Measurements from ENCODE around the gene C13orf46. TPM values are rescaled to one million over a fixed set of nuclear protein-coding genes. Genes with fewer than 3 reads are reported as not detected.
"Not testable (repeated sequence)": the region's sequence is repeated elsewhere in the genome, so short reads cannot be mapped to it uniquely, and the experiment has no call there.

C13orf46 gene
- total RNA-seq, 1 donor from 2014 or later, result 0.16 TPM

DNA sequence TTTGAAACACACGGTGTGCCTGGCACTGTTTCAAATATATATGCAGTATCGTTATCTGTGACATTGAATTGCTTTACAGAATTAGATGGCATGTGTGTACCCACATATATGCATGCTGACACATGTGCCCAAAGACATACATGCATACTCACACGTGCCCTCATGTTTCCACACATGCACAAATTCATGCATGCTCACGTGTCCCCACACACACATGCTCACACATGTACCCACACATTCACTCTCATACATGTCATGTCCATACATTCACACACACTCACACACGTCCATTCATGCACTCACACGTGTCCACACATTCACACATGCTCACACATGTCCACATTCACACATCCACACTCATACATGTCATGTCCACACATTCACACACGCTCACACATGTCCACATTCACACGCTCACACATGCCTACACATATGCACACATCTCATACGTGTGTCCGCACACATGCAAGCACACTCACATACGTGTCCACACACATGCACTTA, 17.9 kb upstream of the C13orf46 start:
- DNase-seq, result no peak

DNA sequence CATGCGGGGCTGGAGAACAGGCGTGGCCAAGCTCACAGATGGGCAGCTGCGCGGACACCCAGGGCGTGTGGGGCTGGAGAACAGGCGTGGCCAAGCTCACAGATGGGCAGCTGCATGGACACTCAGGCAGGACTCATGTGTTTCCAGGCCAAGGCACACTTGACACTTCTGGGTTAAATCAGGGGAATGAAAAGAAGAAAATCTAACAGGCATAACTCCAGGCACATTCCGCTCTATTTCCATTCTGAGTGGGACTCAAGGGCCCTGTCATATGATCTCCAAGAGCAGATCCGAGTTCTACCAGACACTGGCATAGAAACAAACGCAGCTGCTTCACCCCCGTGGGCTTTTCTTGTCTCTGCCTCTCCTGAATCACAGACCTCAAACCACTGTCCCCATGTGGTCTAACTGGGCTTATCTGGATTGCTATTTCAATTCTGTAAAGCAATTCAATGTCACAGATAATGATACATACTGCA, 17.4 kb upstream of the C13orf46 start:
- DNase-seq, result no peak

DNA sequence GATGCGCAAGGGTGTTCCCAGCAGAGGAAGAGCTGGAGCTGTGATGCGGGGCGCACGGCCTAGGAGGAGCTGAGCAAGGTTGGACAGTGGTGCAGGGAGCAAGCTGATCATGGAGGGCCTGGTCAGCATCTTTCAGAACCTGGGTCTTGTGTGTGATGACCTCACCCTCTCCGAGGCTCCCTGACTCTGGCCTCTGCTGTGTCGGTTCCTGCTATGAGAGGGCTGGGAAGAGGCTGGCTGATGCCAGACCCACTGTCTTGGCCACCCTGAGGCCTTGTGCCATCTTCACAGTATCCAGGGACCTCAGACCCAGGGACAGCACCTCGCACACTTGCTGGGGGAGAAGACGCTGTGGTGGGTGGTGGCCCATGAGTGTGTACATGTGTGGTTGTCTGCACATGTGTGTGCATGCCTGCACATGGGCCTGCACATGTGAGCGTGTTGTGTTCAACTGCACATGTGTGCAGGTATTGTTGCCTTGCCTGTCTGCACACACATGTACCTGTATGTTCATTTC, 16.5 kb upstream of the C13orf46 start:
- no peak for DNase-seq

DNA sequence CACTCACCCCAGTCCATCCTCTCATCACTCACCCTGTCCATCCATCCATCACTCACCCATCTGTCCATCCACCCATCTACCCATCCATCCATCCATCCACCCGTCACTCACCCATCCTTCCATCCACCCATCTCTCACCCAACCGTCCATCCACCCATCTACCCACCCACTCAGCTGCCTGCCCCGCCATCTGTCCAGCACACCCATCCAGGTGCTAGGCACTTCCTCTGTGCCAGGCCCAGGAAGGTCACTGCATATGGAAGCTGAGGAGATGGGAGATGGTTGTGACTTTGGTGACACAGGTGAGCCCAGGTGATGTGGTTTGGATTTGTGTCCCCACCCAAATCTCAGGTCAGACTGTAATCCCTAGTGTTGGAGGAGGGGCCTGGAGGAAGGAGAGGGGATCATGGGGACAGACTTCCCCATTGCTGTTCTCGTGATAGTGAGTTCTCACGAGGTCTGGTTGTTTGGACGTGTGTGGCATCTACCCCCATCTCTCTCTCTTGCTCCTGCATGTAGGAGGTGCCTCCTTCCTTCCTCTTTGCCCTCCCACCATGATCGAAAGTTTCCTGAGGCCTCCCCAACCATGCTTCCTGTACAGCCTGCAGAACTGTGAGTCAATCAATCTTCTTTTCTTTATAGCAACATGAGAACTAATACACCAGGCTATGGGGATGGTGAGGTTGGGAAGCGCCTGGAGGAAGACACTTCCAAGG, 15.9 kb upstream of the C13orf46 start:
- no peak for DNase-seq

DNA sequence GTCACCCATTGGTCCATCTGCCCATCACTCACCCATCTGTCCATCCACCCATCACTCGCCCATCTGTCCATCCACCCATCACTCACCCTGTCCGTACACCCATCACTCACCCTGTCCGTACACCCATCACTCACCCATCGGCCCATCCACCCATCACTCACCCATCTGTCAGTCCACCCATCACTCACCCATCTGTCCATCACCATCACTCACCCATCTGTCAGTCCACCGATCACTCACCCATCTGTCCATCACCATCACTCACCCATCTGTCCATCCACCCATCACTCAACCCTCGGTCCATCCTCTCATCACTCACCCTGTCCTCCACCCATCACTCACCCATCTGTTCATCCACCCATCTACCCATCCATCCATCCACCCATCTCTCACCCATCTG, 15.0 kb upstream of the C13orf46 start:
- DNase-seq, result not testable (repeated sequence)

DNA sequence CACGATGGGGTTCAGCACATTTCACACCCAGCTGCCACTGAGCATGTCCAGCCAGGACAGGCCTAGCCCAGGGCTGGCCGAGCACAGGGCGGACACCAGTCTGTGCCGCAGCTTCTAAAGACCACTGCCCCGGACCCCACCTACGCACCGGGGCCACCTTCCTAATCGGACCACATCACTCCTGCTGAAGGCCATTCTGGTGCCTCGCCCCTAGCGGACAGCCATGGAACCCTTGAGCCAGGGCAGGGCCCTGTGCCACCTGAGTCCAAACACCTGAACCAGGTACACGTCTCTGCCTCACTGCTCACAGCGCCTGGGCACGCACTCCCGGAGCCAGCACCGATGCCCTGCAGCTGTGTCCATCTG, 8.4 kb upstream of the C13orf46 start:
- no peak for DNase-seq

DNA sequence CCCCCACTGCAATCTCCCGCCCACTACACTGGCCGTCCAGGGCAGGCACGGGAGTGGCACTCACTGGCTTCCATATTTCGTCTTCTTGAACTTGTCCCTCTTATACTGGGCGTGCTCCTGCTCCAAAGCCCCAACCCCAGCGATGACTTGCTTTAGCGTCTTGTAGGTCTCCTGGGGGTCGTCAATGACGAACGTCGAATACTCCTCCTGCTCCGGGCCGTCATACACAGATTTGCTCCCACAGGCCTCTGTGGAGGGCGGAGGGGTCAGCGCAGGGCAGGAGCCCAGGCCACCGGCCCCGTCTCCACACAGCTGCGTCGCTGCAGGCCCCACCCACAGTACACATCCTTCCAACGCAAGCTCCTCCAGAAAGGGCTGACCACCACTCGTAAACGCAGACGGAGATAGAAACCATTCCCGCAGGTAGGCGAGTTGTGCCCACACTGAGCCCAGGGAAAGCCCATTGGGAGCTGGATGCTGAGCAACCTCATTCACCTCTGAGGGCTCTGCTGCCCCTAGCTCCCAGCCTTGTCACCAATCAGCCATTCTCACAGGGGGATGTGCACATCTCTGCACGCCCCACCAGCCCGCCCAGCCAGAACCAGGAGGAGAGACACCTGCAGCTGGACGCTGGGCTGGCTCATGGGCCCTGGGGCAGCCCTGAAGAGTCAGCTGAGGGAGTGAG, 7.9 kb upstream of the C13orf46 start:
- DNase-seq, result no peak

DNA sequence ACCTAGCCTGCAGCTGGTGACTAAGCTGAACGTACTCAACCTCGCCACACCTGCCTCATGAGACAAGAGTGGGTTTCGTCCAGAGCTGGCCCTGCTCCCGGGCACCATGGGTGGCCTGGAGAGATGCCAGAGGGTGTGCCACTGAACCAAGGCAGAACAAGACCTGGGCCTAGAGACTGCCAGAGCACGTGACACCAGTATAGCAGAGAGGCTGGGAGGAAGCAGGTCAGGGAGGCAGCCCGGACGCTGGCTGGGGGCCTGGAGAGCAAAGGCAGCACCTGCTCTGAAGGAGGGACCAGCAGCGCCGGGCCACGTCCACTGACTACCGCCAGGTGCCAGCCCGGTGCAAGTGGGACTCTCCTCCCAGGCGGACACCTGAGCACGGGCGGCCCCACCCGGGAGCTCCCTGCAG, 7.3 kb upstream of the C13orf46 start:
- no peak for DNase-seq

DNA sequence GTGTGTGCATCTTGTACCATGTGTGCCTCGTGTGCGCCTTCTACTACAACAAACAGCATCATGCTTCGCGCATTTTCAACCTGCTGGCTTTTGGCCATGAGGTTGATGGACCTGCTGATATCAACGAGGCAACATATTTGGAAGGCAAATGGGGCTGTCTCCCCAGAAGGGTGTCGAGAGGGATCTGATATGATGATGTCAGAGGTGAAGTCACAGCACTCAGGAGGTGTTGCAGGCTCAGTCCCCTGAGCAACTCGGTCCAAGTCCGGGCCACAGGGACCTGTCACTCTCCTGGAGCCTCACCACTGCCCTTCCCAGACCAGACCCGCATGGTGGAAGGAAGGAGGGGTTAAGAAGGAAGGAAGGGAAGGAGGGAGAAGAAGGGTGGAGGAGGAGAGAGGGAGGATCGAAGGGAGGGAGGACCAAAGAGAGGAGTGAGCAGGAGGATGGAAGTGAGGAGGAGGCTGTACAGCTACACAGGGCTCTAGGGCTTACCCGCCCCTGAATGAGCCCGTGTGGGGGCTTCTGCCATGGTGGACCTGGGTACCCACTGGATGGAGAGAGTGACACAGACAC, 6.7 kb upstream of the C13orf46 start:
- no peak for DNase-seq

DNA sequence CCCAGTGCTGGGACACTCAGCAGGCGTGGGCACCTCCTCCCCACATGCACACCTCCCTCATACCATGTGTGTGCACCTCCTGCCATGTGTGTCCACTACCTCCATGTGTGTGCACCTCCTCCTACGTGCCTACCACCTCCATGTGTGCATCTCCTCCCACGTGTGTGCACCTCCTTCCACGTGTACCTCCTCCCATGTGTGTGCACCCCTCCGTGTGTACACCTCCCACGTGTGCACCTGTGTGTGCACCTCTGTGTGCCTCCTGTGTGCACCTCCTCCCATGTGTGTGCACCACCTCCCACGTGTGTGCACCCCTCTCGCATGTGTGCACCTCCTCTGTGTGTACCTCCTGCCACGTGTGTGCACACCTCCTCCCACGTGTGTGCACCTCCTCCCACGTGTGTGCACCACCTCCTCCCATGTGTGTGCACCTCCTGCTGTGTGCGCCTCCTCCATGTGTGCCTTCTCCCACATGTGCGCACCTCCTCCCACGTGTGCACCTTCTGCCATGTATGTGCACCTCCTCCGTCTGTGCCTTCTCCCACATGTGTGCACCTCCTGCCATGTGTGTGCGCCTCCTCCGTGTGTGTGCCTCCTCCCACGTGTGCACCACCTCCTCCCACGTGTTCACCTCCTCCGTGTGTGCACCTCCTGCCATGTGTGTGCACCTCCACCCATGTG, 6.1 kb upstream of the C13orf46 start:
- no peak for DNase-seq

DNA sequence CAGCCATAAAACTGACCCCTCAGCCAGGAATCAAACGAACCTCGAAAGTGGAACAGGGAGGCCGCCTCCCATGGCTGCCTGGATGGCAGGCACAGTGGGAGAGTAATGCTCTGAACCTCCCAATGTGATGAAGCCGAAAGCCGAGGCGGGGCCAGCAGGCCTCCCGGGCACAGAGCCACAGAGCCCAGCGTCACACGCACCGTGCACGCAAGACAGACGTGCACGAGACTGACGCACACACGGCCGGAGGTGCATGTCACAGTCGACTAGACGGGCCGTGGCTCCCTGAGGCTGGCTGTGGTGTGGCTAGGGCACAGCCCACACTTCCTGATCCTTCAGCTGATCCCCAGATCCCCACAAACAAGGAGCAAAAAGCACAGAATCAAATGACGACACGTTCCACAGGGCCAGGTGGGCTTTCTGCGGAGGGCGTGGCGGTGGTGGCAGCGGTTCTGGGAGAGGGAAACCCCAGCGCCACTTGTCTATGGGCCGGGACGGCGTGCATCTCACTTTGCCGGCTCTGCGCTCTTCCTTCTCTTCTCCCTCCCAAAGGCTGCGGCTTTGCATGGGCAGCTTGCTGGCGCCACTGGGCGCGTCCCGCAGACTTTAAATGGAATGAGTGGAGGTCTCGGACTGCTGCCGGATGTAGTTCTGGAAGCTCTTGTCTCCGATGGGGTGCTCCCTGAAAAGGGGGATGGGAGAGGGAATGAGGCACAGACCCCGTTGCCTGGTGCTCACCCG, 5.0 kb upstream of the C13orf46 start:
- no peak for DNase-seq

DNA sequence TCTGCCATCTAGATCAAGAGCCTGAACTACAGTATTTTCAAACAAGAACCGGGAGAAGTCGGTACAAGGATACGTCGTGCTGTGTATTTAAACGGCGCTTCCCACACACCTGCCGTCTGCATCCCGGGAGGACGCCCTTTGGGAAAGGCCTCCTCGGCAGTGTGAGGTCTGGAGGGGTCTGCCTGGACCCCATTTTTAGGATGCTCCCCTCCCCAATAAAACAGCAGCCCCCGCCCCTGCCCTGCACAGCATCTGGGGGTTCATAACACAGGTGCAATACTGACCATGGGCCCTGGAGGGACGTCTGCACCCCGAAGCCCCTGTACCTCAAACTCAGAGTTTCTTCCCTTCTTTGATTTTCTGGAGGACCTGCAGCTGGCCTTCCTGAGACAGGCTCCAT, 4.1 kb upstream of the C13orf46 start:
- no peak for DNase-seq

DNA sequence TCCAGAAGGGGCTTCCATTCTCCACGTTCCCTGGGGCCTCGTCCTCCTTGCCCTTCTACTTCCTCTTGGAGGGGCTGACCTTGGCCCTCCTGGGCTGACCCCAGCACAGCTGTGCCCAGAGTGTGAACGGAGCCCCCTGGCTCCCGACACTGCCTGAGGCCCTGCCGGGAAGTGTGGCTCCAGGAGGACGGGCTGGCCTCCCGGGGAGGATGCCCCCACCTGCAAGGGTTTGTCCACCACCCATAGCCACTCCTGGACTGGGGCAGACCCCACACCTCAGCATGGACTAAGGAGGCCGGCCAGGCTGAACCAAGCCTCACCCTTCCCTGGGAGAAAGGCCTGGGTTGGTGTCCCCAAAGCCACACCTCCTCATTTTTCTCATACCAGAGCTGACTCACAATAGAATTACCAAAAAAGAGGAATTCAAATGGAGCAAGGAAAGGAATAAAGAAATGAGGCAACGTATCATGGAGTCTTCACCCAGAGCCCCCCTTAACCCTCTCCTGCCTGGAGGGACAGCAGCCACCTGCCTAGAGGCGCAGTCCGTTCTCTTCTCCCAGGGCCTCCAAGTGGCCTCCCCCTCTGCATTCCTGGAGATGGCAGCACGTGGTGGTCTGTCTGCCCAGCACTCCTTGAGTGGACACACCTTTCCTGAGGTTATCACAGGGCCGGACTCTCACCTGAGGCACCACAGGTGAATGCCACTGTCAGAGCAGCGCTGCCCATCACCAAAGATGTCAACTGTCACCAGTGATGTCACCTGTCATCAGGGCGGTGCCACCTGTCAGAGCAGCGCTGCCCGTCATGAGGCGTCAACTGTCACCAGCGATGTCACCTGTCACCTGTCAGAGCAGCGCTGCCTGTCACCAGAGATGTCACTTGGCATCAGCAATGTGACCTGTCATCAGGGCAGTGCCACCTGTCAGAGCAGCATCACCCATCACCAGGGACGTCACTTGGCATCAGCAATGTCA, 3.1 kb upstream of the C13orf46 start:
- DNase-seq, result no peak

DNA sequence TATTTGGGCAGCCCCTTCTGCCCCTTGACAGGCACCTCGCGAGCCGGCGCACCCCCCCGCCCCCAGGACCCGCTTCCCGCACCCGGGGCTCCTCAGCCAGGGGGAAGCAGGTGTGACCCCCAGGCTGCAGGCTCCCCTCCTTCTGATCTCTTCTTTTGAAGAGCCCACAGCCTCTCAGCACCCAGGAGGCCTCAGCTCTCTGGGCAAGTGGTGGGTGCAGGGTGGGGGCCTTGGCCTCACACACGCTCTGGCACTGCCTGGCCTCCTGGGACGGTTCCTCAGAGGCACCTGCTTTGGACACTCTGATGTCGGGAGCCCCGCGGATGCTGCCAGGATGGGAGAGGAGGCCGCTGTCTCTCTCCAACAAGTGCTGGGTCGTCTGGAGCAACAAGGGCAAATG, 1.5 kb upstream of the C13orf46 start:
- DNase-seq, result no peak

DNA sequence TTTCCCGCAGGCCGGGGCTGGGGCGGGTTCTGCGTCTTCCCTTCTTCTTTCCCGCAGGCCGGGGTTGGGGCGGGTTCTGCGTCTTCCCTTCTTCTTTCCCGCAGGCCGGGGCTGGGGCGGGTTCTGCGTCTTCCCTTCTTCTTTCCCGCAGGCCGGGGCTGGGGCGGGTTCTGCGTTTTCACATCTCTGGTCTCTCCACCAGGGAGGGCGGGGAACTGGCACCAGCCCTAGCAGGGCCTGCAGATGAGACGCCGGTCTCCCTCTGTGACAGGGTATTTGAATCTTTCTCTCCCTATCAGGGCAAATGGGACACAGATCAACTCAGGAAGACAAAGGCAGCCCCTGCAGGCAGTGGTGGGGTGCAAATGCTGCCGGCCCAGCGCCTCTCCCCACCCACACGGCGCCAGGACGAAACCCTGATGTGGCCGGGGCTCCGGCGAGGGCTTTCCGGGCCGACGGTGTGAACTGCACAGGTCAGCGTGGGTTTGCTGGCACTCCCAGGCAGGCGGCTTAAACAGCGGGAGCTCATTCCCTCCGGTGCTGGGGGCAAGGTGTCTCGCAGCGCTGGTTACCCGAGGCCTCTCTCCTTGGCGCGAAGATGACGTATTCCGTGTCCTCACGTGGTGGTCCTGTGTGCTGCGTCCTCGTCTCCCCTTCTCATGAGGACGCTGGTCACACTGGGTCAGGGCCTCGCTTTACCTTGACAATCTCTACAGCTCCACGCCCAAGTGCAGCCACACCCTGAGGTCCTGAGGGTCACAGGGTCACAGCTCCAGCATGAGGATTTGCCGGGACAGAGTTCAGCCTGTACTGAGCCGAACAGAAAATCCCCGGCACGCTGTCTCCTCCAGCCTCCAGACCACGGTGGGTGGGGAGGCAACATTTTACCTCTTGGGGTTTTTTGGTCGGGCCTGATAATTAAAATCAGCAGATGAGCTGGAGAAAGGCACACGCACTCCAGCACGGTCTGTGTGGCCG, 717 bp upstream of the C13orf46 start:
- DNase-seq, result no peak

DNA sequence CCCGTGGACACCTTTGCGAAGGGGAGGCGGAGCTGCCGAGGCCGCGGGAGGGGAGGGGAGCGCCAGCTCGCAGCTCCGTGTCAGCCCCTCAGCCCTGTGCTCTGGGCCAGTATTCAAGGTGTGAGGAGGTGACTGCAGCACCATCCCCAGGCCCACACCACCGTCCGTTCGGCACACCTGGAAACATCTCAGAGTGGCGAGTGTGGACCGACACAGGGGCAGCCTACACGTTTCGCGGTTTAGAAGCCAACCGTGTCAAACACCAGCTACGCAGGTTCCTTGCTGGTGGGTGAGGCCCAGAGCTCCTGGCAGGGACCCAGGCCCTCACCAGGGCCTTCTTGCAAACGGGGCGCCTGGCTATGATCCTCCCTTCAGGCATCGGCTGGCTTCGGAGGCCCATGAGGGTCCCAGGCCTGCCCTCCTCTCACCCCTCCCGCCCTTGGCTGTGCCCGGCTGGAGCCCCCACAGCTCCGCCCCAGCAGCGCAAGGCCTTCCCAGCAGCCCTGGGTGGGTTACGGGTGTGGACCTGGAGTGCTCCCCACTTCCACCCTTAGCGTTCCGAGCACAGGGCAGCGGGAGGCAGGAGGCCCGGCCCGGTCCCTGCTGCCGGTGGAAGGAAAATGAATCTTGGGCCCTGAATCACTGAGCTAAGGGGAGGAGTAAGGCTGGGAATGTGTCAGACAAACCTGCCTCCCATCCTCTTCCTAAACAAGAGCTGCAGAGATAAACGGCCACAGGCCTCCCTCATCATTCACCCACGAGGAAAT, 1.2 kb downstream of the C13orf46 start:
- no peak for DNase-seq

DNA sequence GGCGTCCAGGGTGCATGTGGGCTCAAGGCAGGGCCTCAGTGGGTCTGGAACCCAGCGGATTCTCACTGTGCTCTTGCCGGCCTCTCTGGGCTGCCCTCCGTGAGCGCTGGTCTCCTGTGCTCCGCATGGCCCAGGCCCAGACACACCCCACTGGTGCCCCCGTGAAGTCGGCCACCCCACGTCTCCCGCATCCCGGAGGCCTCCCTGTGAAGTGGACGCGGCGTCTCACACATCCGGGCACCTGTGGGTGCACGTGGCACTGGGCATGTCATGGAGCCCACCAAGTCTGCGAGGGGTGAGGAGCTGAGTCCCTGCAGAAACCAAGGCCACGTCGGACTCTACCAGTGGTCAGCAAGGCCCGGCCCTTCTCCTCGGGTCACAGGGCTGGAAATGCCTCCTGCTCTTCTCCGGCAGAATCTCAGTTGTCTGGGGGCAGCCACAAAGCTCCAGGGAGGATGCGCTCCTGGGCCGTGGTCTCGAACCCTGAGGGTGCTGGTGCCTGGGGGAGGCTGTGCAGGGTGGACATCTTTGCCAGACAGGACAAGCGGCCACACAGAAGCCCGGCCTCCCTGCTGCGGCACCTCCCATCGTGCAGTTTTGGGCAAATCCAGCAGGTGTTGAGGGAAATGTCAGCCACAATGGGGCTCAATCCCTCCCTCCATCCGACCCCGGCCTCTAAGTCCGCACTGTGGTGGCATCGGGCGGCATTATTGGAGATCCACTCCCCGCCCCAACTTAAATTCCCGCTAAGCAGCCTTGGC, 2.2 kb downstream of the C13orf46 start:
- DNase-seq, result no peak

All from occipital lobe (tissue), 2 donors.